Measurements from ENCODE around the gene ITPR2. TPM values are rescaled to one million over a fixed set of nuclear protein-coding genes. Genes with fewer than 3 reads are reported as not detected.

Gene ITPR2
- total RNA-seq, 1 experiment from 2014 or later = 4.0 TPM

DNA sequence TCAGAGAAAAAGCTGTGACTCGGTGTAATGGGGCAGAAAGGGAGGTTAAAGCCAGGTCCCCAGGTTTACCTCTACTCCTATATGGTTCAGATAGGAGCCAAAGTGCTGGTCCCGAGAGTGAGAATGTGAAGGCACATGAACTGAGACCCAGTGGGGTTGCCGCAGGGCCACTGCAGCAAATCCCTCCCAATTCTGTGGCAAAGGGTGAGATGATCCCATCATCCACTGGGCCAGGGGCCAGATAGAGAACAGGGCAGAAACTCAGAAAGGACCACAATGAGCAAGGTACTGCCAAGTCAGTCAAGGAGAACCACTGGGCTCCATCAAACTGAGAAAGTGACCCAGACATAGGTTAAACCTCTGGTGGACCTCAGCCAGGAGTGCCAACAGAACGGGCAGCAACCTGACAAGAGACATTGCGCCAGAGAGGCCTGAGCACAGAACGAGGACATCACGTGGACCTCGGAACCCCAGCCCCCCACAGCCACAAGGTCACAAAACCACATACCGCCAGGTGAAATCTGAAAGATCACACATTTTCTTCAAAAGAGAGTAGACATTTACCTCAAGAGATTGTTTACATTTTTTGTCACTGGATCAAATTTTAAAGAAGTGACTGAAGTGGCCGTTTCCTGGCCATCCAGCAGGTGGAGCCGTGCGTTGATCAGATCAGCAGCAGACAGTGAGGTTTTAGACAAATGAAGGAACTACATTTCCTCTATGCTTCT is 20.5 kb upstream of the ITPR2 start:
- DNase-seq = peak; percentile 83

GRCh38 chr12:26851031-26851809 is 18.2 kb upstream of the ITPR2 start:
- H4K20me1 ChIP-seq (ENCODE audit: low read length) = no peaks in the 10 kb centered on the region
- TF ChIP-seq EZH2phosphoT487 (IDR thresholded peaks at IDR 0.05; ENCODE audit: borderline replicate concordance, low read length) = no peak
- no peak for TF ChIP-seq EZH2 (IDR thresholded peaks at IDR 0.05; ENCODE audit: low read length, unreplicated experiment)
- TF ChIP-seq, protein P1, sequence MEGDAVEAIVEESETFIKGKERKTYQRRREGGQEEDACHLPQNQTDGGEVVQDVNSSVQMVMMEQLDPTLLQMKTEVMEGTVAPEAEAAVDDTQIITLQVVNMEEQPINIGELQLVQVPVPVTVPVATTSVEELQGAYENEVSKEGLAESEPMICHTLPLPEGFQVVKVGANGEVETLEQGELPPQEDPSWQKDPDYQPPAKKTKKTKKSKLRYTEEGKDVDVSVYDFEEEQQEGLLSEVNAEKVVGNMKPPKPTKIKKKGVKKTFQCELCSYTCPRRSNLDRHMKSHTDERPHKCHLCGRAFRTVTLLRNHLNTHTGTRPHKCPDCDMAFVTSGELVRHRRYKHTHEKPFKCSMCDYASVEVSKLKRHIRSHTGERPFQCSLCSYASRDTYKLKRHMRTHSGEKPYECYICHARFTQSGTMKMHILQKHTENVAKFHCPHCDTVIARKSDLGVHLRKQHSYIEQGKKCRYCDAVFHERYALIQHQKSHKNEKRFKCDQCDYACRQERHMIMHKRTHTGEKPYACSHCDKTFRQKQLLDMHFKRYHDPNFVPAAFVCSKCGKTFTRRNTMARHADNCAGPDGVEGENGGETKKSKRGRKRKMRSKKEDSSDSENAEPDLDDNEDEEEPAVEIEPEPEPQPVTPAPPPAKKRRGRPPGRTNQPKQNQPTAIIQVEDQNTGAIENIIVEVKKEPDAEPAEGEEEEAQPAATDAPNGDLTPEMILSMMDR (conservative IDR thresholded peaks at IDR 0.05; ENCODE audit: low read depth, low read length) = no peak
- H3K27ac ChIP-seq (ENCODE audit: low read length) = no peak overlapping the region
- H3K4me3 ChIP-seq (ENCODE audit: low read length) = no peak overlapping the region
- no peaks in the 10 kb centered on the region for H3K9me3 ChIP-seq (ENCODE audit: low read length)
- ChIA-PET CTCF (interaction anchor here (0.7 kb wide), 1 partner anchor 105 kb away, joined by 3 read pairs; no protein-coding TSS in a partner anchor), POLR2A (ENCODE audit: unreplicated experiment) (no interaction called here)
- H3K4me2 ChIP-seq (ENCODE audit: low read length) = no peak overlapping the region
- no peak overlapping the region for H2AFZ ChIP-seq (ENCODE audit: low read length)
- H3K36me3 ChIP-seq (ENCODE audit: low read depth, low read length) = no peaks in the 10 kb centered on the region
- no peaks in the 10 kb centered on the region for H3K27me3 ChIP-seq (ENCODE audit: low read length)
- H3F3A ChIP-seq (ENCODE audit: low read length, unreplicated experiment) = no peaks in the 10 kb centered on the region
- ATAC-seq (no peak), DNase-seq (no peak)
- H3K9me2 ChIP-seq (replicated peaks; ENCODE audit: low read length) = no peaks in the 10 kb centered on the region
- BruUV-seq (replicated peaks) = no TSS peak
- H3K4me1 ChIP-seq (ENCODE audit: insufficient read depth, low read length) = peaks cover 3% of the 10 kb centered on the region; the same call in 1 of the 2 replicates
- no peaks in the 10 kb centered on the region for H3K79me2 ChIP-seq (ENCODE audit: low read length)
- H3K9ac ChIP-seq (ENCODE audit: low read length) = no peak overlapping the region
- intact Hi-C loops (cut with micrococcal nuclease) = loop anchor here (10.0 kb wide), 1 partner anchor 454 kb away; no protein-coding TSS in a partner anchor

More for the DNA sequence above, 20.5 kb upstream of the ITPR2 start:
- TF ChIP-seq, protein P1 (conservative IDR thresholded peaks at IDR 0.05; ENCODE audit: low read depth, low read length) = peak; percentile 99
- TF ChIP-seq EZH2 (IDR thresholded peaks at IDR 0.05; ENCODE audit: low read length, unreplicated experiment) = no peak
- Histone ChIP-seq H2AFZ (ENCODE audit: low read length) (peak overlapping the region; percentile 76), H3F3A (ENCODE audit: low read length, unreplicated experiment) (no peaks in the 10 kb centered on the region), H3K9me2 (replicated peaks; ENCODE audit: low read length) (no peaks in the 10 kb centered on the region), H3K9me3 (ENCODE audit: low read length) (no peaks in the 10 kb centered on the region), H3K4me3 (ENCODE audit: low read length) (no peak overlapping the region), H3K27me3 (ENCODE audit: low read length) (no peaks in the 10 kb centered on the region), H3K36me3 (ENCODE audit: low read depth, low read length) (no peaks in the 10 kb centered on the region), H3K4me2 (ENCODE audit: low read length) (peak overlapping the region; percentile 32), H3K79me2 (ENCODE audit: low read length) (no peaks in the 10 kb centered on the region), H3K9ac (ENCODE audit: low read length) (no peak overlapping the region), H4K20me1 (ENCODE audit: low read length) (no peaks in the 10 kb centered on the region), H3K4me1 (ENCODE audit: insufficient read depth, low read length) (peaks cover 3% of the 10 kb centered on the region; the same call in 1 of the 2 replicates), H3K27ac (ENCODE audit: low read length) (no peak overlapping the region)
- POLR2A ChIA-PET (ENCODE audit: unreplicated experiment) = no interaction called here
- CTCF ChIA-PET = no interaction called here
- BruUV-seq (replicated peaks) = no TSS peak
- intact Hi-C loops (cut with micrococcal nuclease) = loop anchor here (1.0 to 10.0 kb wide), 3 partner anchors 32 to 451 kb away; partner anchors contain the start of gene TM7SF3
- ATAC-seq = peak; percentile 95

All from PC-3 (cell line).